H9 (cell line): ENCODE data around the gene ADCY5. TPM values are rescaled to one million over a fixed set of nuclear protein-coding genes. Genes with fewer than 3 reads are reported as not detected.
A peak's percentile ranks its signal among the peaks of the same experiment; 100 is the strongest.

ENCODE experiments used
- DNase-seq: peaks from one replicate; pipeline ENCODE4 v3.0.0-alpha.2; 2017
- H2AFZ ChIP-seq: one replicate; pipeline ENCODE4 v1.6.1; 2013; ENCODE audit warnings: mild to moderate bottlenecking, low read length, control low read depth, moderate library complexity
- H2AK5ac ChIP-seq: 2 replicates; pipeline ENCODE4 v1.6.1; 2013; ENCODE audit warnings: low read length, control low read depth, mixed read lengths; ENCODE audit not compliant: insufficient read length
- H2BK120ac ChIP-seq: one replicate; pipeline ENCODE4 v1.6.1; 2013; ENCODE audit warnings: low read depth, mild to moderate bottlenecking, low read length, control low read depth, inconsistent platforms; ENCODE audit not compliant: poor library complexity, severe bottlenecking
- H2BK12ac ChIP-seq: 2 replicates; pipeline ENCODE4 v1.6.1; 2013; ENCODE audit warnings: low read length, control low read depth, mixed read lengths, low read depth; ENCODE audit not compliant: insufficient read length
- H2BK15ac ChIP-seq: 2 replicates; pipeline ENCODE4 v1.6.1; 2013; ENCODE audit warnings: low read depth, low read length, control low read depth
- H2BK20ac ChIP-seq: one replicate; pipeline ENCODE4 v1.6.1; 2013; ENCODE audit warnings: low read depth, mild to moderate bottlenecking, low read length, control low read depth, inconsistent platforms; ENCODE audit not compliant: poor library complexity, severe bottlenecking
- H2BK5ac ChIP-seq: 2 replicates; pipeline ENCODE4 v1.6.1; 2013; ENCODE audit warnings: low read length, control low read depth, mixed read lengths; ENCODE audit not compliant: insufficient read length
- H3K14ac ChIP-seq: 2 replicates; pipeline ENCODE4 v1.6.1; 2013; ENCODE audit warnings: low read length, control low read depth; ENCODE audit not compliant: insufficient read depth
- H3K18ac ChIP-seq: 2 replicates; pipeline ENCODE4 v1.6.1; 2013; ENCODE audit warnings: low read depth, mild to moderate bottlenecking, mixed read lengths, low read length, control low read depth; ENCODE audit not compliant: insufficient read length
- H3K23ac ChIP-seq: 2 replicates; pipeline ENCODE4 v1.6.1; 2013; ENCODE audit warnings: low read length, control low read depth, mixed read lengths, low read depth; ENCODE audit not compliant: insufficient read length
- H3K23me2 ChIP-seq: 2 replicates; pipeline ENCODE4 v1.6.1; 2013; ENCODE audit warnings: low read depth, mild to moderate bottlenecking, mixed read lengths, low read length, control low read depth; ENCODE audit not compliant: insufficient read length, poor library complexity, severe bottlenecking
- H3K27ac ChIP-seq: 2 replicates; pipeline ENCODE4 v1.5.1; 2013; ENCODE audit warnings: low read length, control low read depth, mixed read lengths, low read depth; ENCODE audit not compliant: insufficient read length
- H3K27me3 ChIP-seq: 2 replicates; pipeline ENCODE4 v1.6.1; 2013; ENCODE audit warnings: low read length, control low read depth, inconsistent platforms; ENCODE audit not compliant: insufficient read depth
- H3K4ac ChIP-seq: 2 replicates; pipeline ENCODE4 v1.6.1; 2013; ENCODE audit warnings: low read depth, mild to moderate bottlenecking, control low read depth, inconsistent platforms, low read length, moderate library complexity
- H3K4me1 ChIP-seq: 2 replicates; pipeline ENCODE4 v1.6.1; 2013; ENCODE audit warnings: low read length, control low read depth, inconsistent platforms; ENCODE audit not compliant: insufficient read depth
- H3K4me2 ChIP-seq: 2 replicates; pipeline ENCODE4 v1.6.1; 2013; ENCODE audit warnings: low read length, control low read depth, mixed read lengths; ENCODE audit not compliant: insufficient read length, insufficient read depth
- H3K56ac ChIP-seq: 2 replicates; pipeline ENCODE4 v1.6.1; 2013; ENCODE audit warnings: low read depth, mild to moderate bottlenecking, mixed read lengths, low read length, control low read depth; ENCODE audit not compliant: insufficient read length
- H3K79me1 ChIP-seq: 2 replicates; pipeline ENCODE4 v1.6.1; 2013; ENCODE audit warnings: low read depth, mild to moderate bottlenecking, moderate library complexity, low read length, control low read depth, inconsistent platforms; ENCODE audit not compliant: insufficient read depth, poor library complexity, severe bottlenecking
- H3K79me2 ChIP-seq: 2 replicates; pipeline ENCODE4 v1.6.1; 2013; ENCODE audit warnings: low read length, control low read depth, inconsistent platforms; ENCODE audit not compliant: insufficient read depth
- H3K9ac ChIP-seq: 2 replicates; pipeline ENCODE4 v1.6.1; 2013; ENCODE audit warnings: low read length, control low read depth, mixed read lengths; ENCODE audit not compliant: insufficient read length; ENCODE audit errors: extremely low read depth
- H3K9me3 ChIP-seq: one replicate; pipeline ENCODE4 v1.6.1; 2013; ENCODE audit warnings: low read depth, low read length, inconsistent platforms; ENCODE audit not compliant: control insufficient read depth
- H3T11ph ChIP-seq: one replicate; pipeline ENCODE4 v1.6.1; 2013; ENCODE audit warnings: mild to moderate bottlenecking, low read length, control low read depth, inconsistent platforms
- H4K20me1 ChIP-seq: one replicate; pipeline ENCODE4 v1.6.1; 2013; ENCODE audit not compliant: control insufficient read depth, insufficient read length, insufficient read depth
- H4K5ac ChIP-seq: 2 replicates; pipeline ENCODE4 v1.6.1; 2013; ENCODE audit warnings: low read depth, mild to moderate bottlenecking, mixed read lengths, low read length, control low read depth; ENCODE audit not compliant: insufficient read length
- H4K8ac ChIP-seq: replicated peaks from 2 replicates; pipeline ENCODE4 v1.6.1; 2013; ENCODE audit warnings: low read length, control low read depth, mixed read lengths, low read depth; ENCODE audit not compliant: insufficient read length
- H4K91ac ChIP-seq: 2 replicates; pipeline ENCODE4 v1.6.1; 2013; ENCODE audit warnings: low read depth, mild to moderate bottlenecking, moderate library complexity, mixed read lengths, low read length, control low read depth; ENCODE audit not compliant: insufficient read length
- H3K27ac Mint-ChIP-seq, 3 experiments: 2 replicates in 2 of 3; 3 replicates in 1 of 3; pipeline ENCODE4 v1.8.0; 2020 to 2021; ENCODE audit warnings: mixed read lengths in 3 of 3, mild to moderate bottlenecking in 1 of 3, moderate library complexity in 1 of 3
- H3K27me3 Mint-ChIP-seq: 2 replicates; pipeline ENCODE4 v1.8.0; 2021; ENCODE audit warnings: low read depth, mild to moderate bottlenecking, moderate library complexity, mixed read lengths
- H3K36me3 Mint-ChIP-seq, 3 experiments: 2 replicates in 2 of 3; 3 replicates in 1 of 3; pipeline ENCODE4 v1.8.0; 2020 to 2021; ENCODE audit warnings: low read depth in 3 of 3, mixed read lengths in 3 of 3; ENCODE audit not compliant: insufficient read depth in 1 of 3
- H3K4me1 Mint-ChIP-seq, 2 experiments: 2 replicates each; pipeline ENCODE4 v1.8.0; 2020; ENCODE audit warnings: mixed read lengths in 2 of 2
- H3K4me3 Mint-ChIP-seq, 2 experiments: 2 replicates in 1 of 2; 3 replicates in 1 of 2; pipeline ENCODE4 v1.8.0; 2020 to 2021; ENCODE audit warnings: mild to moderate bottlenecking in 2 of 2, mixed read lengths in 2 of 2, moderate library complexity in 1 of 2
- H3K9me3 Mint-ChIP-seq, 2 experiments: 2 replicates in 1 of 2; 3 replicates in 1 of 2; pipeline ENCODE4 v1.8.0; 2020; ENCODE audit warnings: mild to moderate bottlenecking in 2 of 2, mixed read lengths in 2 of 2, moderate library complexity in 1 of 2
- CTCF ChIP-seq: fragments of 200-600 bp; sonication (generic); conservative IDR thresholded peaks from 3 replicates; pipeline ENCODE4 v1.8.0; 2021; ENCODE audit warnings: antibody characterized with exemption, mild to moderate bottlenecking
- WGBS: extraction: QIAGEN DNeasy Blood & Tissue Kit; methylation state at CpG from one replicate; pipeline ENCODE4 v1.1.7; 2013; ENCODE audit warnings: missing lambda C conversion rate, low lambda C conversion rate, mixed read lengths; ENCODE audit not compliant: insufficient read length; ENCODE audit errors: extremely low coverage; 5-methylcytosine and 5-hydroxymethylcytosine counted together
- total RNA-seq: library from RNA; stranded (reverse); gene quantifications from 2 replicates; pipeline ENCODE4 v1.2.1, GENCODE V29; 2021

Gene ADCY5
- total RNA-seq, 1 experiment from 2014 or later: 5.0 TPM

DNA sequence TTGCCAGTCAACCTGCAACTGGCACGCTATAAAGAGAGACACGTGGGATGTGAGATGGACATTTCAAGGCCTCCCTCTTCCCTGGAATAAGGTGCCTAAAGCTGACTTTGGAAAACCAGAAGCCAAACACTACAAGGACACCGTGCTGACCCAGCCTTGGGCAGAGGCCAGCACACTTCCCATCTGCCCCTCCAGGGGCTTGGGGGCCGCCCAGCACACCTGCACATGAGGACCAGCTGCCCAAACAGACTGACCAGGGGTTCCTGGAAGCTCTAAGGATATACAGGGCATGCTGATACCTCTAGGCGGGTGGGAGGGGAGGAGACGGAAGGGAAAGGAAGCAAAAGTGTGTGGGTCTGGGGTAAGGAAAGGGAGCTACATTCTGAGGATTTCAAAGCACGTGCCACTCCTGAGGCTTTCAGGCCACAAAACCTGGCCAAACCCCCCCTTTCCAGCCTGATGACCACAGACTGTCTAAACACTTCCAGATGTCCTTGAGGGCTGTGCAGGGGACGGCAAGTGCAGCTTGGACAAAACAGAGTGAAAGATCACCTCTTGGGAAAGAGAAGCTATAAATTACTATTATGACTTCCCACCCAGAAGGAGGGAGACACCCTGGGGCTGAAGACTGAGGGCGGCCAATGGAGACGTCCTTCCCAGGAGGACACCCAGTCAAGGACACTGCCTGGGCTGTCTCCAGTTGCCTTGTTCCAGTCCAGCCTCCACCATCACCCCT, 57.9 kb downstream of the ADCY5 start:
- Histone ChIP-seq H2BK5ac (no peak overlapping the region), H3K79me1 (no peaks in the 10 kb centered on the region), H2BK15ac (no peak overlapping the region), H3T11ph (no peak overlapping the region), H3K18ac (no peak overlapping the region), H3K79me2 (no peaks in the 10 kb centered on the region), H4K5ac (no peak overlapping the region), H3K9me3 (no peaks in the 10 kb centered on the region), H3K23me2 (no peaks in the 10 kb centered on the region), H2BK120ac (no peak overlapping the region), H3K27me3 (no peaks in the 10 kb centered on the region), H3K9ac (no peak overlapping the region), H3K4me1 (no peaks in the 10 kb centered on the region), H3K4ac (no peak overlapping the region), H3K23ac (no peak overlapping the region), H3K14ac (no peak overlapping the region), H3K56ac (no peak overlapping the region), H4K91ac (no peak overlapping the region), H4K8ac (no peak overlapping the region), H2BK12ac (no peak overlapping the region), H2AK5ac (no peak overlapping the region), H3K27ac (no peak overlapping the region), H4K20me1 (no peaks in the 10 kb centered on the region), H2BK20ac (no peak overlapping the region), H2AFZ (no peak overlapping the region), H3K4me2 (no peak overlapping the region)
- peaks cover 9% of the 10 kb centered on the region for H3K27me3 Mint-ChIP-seq
- TF ChIP-seq CTCF: no peak
- H3K36me3 Mint-ChIP-seq: no peaks in the 10 kb centered on the region
- DNase-seq: no peak
- WGBS: no CpG with 5 or more reads among the region's 10 CpGs
- H3K9me3 Mint-ChIP-seq: no peaks in the 10 kb centered on the region; a peak in 1 of 5 replicates
- no peak overlapping the region; a peak in 1 of 7 replicates for H3K27ac Mint-ChIP-seq
- H3K4me1 Mint-ChIP-seq: peaks cover 25 to 28% of the 10 kb centered on the region in 2 experiments
- H3K4me3 Mint-ChIP-seq: peak overlapping the region in 1 of 2 experiments; percentile 35; a peak in 1 of 5 replicates
